BLaER1 (cell line): ENCODE measurements around the gene RWDD4.

Experiments
- H3K27ac ChIP-seq: shearing (Covaris generic); formaldehyde crosslinking; 2 replicates; pipeline ENCODE4 v1.8.1; 2022
- H3K27me3 ChIP-seq: shearing (Covaris generic); formaldehyde crosslinking; 2 replicates; pipeline ENCODE4 v1.8.1; 2022
- H3K36me3 ChIP-seq: shearing (Covaris generic); formaldehyde crosslinking; 2 replicates; pipeline ENCODE4 v1.8.1; 2022
- H3K4me1 ChIP-seq: shearing (Covaris generic); formaldehyde crosslinking; 2 replicates; pipeline ENCODE4 v1.8.1; 2022
- H3K4me2 ChIP-seq: shearing (Covaris generic); formaldehyde crosslinking; 2 replicates; pipeline ENCODE4 v1.8.1; 2022
- H3K4me3 ChIP-seq: shearing (Covaris generic); formaldehyde crosslinking; 2 replicates; pipeline ENCODE4 v1.8.1; 2022
- H3K9ac ChIP-seq: shearing (Covaris generic); formaldehyde crosslinking; 2 replicates; pipeline ENCODE4 v1.8.1; 2022
- H3K9me3 ChIP-seq: shearing (Covaris generic); formaldehyde crosslinking; 2 replicates; pipeline ENCODE4 v1.8.1; 2022
- H4K20me1 ChIP-seq: shearing (Covaris generic); formaldehyde crosslinking; 2 replicates; pipeline ENCODE4 v1.8.1; 2022
- Cebpa-rat ChIP-seq: shearing (Covaris generic); IDR thresholded peaks from 2 replicates; pipeline ENCODE4 v1.8.1; 2022

The RWDD4 gene

GRCh38 chr4:183659029-183659871 lies at the start of gene RWDD4, which contains the start of gene TRAPPC11:
Gene RWDD4 (minus strand): TSS chr4:183659185. CDS start chr4:183658952, 233 bp downstream.
Gene TRAPPC11 (plus strand): TSS chr4:183659293. CDS start chr4:183663868, 4,575 bp downstream.
- peak within 1 kb of the TSS; percentile 90 for H3K27ac ChIP-seq
- H3K9me3 ChIP-seq = no peaks in the 10 kb centered on the region
- H3K9ac ChIP-seq = peak within 1 kb of the TSS; percentile 92
- no peaks in the 10 kb centered on the region for H3K27me3 ChIP-seq
- TF ChIP-seq Cebpa-rat = peak; percentile 47; the same call in 1 of the 2 replicates
- peaks cover 12% of the 10 kb centered on the region; the same call in 1 of the 2 replicates for H4K20me1 ChIP-seq
- peaks cover 26% of the 10 kb centered on the region for H3K4me1 ChIP-seq
- H3K4me3 ChIP-seq = peak within 1 kb of the TSS; percentile 83
- peak within 1 kb of the TSS; percentile 94 for H3K4me2 ChIP-seq
- H3K36me3 ChIP-seq = peaks cover 21% of the 10 kb centered on the region

GRCh38 chr4:183702492-183702891 lies 43.5 kb upstream of the RWDD4 start:
- Histone ChIP-seq H3K36me3 (peaks cover 90% of the 10 kb centered on the region), H3K9ac (no peak overlapping the region), H3K4me1 (no peaks in the 10 kb centered on the region), H4K20me1 (no peaks in the 10 kb centered on the region), H3K27me3 (no peaks in the 10 kb centered on the region), H3K4me2 (no peak overlapping the region), H3K9me3 (no peaks in the 10 kb centered on the region; the same call in 1 of the 2 replicates), H3K4me3 (no peak overlapping the region), H3K27ac (no peak overlapping the region)
- no peak for TF ChIP-seq Cebpa-rat

- H3K4me2 ChIP-seq = no peak overlapping the region
- H3K4me1 ChIP-seq = no peaks in the 10 kb centered on the region
- H3K27me3 ChIP-seq = no peaks in the 10 kb centered on the region
- H3K9ac ChIP-seq = no peak overlapping the region
- no peak for TF ChIP-seq Cebpa-rat
- no peaks in the 10 kb centered on the region; the same call in 1 of the 2 replicates for H3K9me3 ChIP-seq
- peaks cover 90% of the 10 kb centered on the region for H3K36me3 ChIP-seq
- H4K20me1 ChIP-seq = no peaks in the 10 kb centered on the region
- H3K27ac ChIP-seq = no peak overlapping the region
- H3K4me3 ChIP-seq = no peak overlapping the region
These were observed 41.4 kb upstream of the RWDD4 start for GRCh38 chr4:183700407-183700806.

- Histone ChIP-seq H3K9me3 (no peaks in the 10 kb centered on the region; the same call in 1 of the 2 replicates), H3K9ac (no peak overlapping the region), H3K4me2 (no peak overlapping the region), H4K20me1 (no peaks in the 10 kb centered on the region), H3K36me3 (peaks cover 94% of the 10 kb centered on the region), H3K4me3 (no peak overlapping the region), H3K27me3 (no peaks in the 10 kb centered on the region), H3K4me1 (no peaks in the 10 kb centered on the region), H3K27ac (no peak overlapping the region)
- TF ChIP-seq Cebpa-rat = no peak
These were observed 39.9 kb upstream of the RWDD4 start for GRCh38 chr4:183698909-183699308.

GRCh38 chr4:183691897-183692296 lies 32.9 kb upstream of the RWDD4 start:
- no peak overlapping the region for H3K4me3 ChIP-seq
- no peaks in the 10 kb centered on the region for H3K9me3 ChIP-seq
- H3K27ac ChIP-seq = no peak overlapping the region
- peaks cover 87% of the 10 kb centered on the region for H3K36me3 ChIP-seq
- no peak overlapping the region for H3K4me2 ChIP-seq
- no peaks in the 10 kb centered on the region for H3K4me1 ChIP-seq
- no peaks in the 10 kb centered on the region for H4K20me1 ChIP-seq
- TF ChIP-seq Cebpa-rat = no peak
- H3K9ac ChIP-seq = no peak overlapping the region
- H3K27me3 ChIP-seq = no peaks in the 10 kb centered on the region

- Histone ChIP-seq H4K20me1 (no peaks in the 10 kb centered on the region), H3K4me1 (no peaks in the 10 kb centered on the region), H3K9me3 (no peaks in the 10 kb centered on the region), H3K4me2 (no peak overlapping the region), H3K27me3 (no peaks in the 10 kb centered on the region), H3K9ac (no peak overlapping the region), H3K27ac (no peak overlapping the region), H3K36me3 (peaks cover 87% of the 10 kb centered on the region), H3K4me3 (no peak overlapping the region)
- TF ChIP-seq Cebpa-rat = no peak
These were observed 32.0 kb upstream of the RWDD4 start for GRCh38 chr4:183691006-183691405.

GRCh38 chr4:183688216-183688615 lies 29.2 kb upstream of the RWDD4 start:
- no peaks in the 10 kb centered on the region for H3K4me1 ChIP-seq
- no peak for TF ChIP-seq Cebpa-rat
- no peaks in the 10 kb centered on the region for H3K27me3 ChIP-seq
- no peaks in the 10 kb centered on the region for H3K9me3 ChIP-seq
- no peak overlapping the region for H3K4me2 ChIP-seq
- peaks cover 87% of the 10 kb centered on the region for H3K36me3 ChIP-seq
- no peak overlapping the region for H3K4me3 ChIP-seq
- H3K27ac ChIP-seq = no peak overlapping the region
- H3K9ac ChIP-seq = no peak overlapping the region
- H4K20me1 ChIP-seq = no peaks in the 10 kb centered on the region

GRCh38 chr4:183686461-183686860 lies 27.5 kb upstream of the RWDD4 start:
- Histone ChIP-seq H3K36me3 (peaks cover 83% of the 10 kb centered on the region), H3K9ac (no peak overlapping the region), H4K20me1 (no peaks in the 10 kb centered on the region), H3K4me2 (no peak overlapping the region), H3K4me3 (no peak overlapping the region), H3K9me3 (no peaks in the 10 kb centered on the region), H3K4me1 (no peaks in the 10 kb centered on the region), H3K27me3 (no peaks in the 10 kb centered on the region), H3K27ac (no peak overlapping the region)
- no peak for TF ChIP-seq Cebpa-rat

GRCh38 chr4:183681119-183681518 lies 22.1 kb upstream of the RWDD4 start:
- no peak overlapping the region for H3K4me3 ChIP-seq
- peaks cover 80% of the 10 kb centered on the region for H3K36me3 ChIP-seq
- H4K20me1 ChIP-seq = no peaks in the 10 kb centered on the region
- H3K4me2 ChIP-seq = no peak overlapping the region
- TF ChIP-seq Cebpa-rat = no peak
- H3K27me3 ChIP-seq = no peaks in the 10 kb centered on the region
- no peak overlapping the region for H3K9ac ChIP-seq
- no peaks in the 10 kb centered on the region for H3K4me1 ChIP-seq
- H3K27ac ChIP-seq = no peak overlapping the region
- H3K9me3 ChIP-seq = no peaks in the 10 kb centered on the region

- H4K20me1 ChIP-seq = no peaks in the 10 kb centered on the region
- H3K27me3 ChIP-seq = no peaks in the 10 kb centered on the region
- no peak overlapping the region for H3K27ac ChIP-seq
- H3K4me2 ChIP-seq = no peak overlapping the region
- H3K36me3 ChIP-seq = peaks cover 66% of the 10 kb centered on the region
- H3K9me3 ChIP-seq = no peaks in the 10 kb centered on the region
- no peak overlapping the region for H3K4me3 ChIP-seq
- no peak for TF ChIP-seq Cebpa-rat
- no peak overlapping the region for H3K9ac ChIP-seq
- H3K4me1 ChIP-seq = no peaks in the 10 kb centered on the region
These were observed 16.6 kb upstream of the RWDD4 start for GRCh38 chr4:183675625-183676024.
